Body of pancreas (tissue), 4 donors: Measurements from ENCODE around the gene SLC9A9.

Experiments used
- CTCF ChIP-seq, 7 experiments: fragments of 450-650 bp in 4 of 7; fragments of 200-600 bp in 3 of 7; sonication (generic) in 3 of 7; IDR thresholded peaks; one replicate each; pipeline ENCODE4 v1.5.1; 2016 to 2019; ENCODE audit warnings: antibody characterized with exemption in 7 of 7
- POLR2A ChIP-seq, 3 donors: fragments of 450-650 bp; IDR thresholded peaks; one replicate each; pipeline ENCODE4 v1.6.1; 2016; ENCODE audit warnings: antibody characterized with exemption in 3 of 3, mild to moderate bottlenecking in 2 of 3

DNA sequence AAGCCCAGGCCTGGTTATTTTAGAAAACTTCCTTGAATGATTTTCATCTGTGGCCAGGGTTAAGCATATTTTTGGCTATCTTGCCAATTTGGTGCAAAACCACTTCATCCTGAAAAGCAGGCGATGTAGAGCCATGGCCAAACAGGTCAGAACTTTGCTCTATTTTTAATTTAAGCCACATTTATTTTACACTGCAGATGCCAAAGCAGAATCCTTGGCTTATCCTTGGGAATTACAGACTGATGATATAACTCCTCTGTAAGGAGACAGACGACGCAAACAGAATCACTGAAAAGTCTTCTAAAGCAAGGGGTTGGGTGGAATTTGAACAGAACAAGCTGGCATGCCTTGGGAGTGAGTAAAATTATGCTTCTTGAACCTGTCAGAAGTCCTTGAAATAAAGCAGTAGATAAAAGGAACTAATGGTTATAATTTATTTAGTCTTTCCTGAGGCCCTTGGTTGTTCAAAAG lies 606.8 kb downstream of the SLC9A9 start:
- TF ChIP-seq POLR2A (IDR thresholded peaks at IDR 0.05) (no peak), CTCF (IDR thresholded peaks at IDR 0.05) (no peak)
